ENCODE data around the gene SDK1. TPM values are rescaled to one million over a fixed set of nuclear protein-coding genes. Genes with fewer than 3 reads are reported as not detected.

Gene SDK1
- total RNA-seq, 1 donor from 2014 or later: 37.6 TPM

- no peaks in the 10 kb centered on the region for H3K27me3 Mint-ChIP-seq
- no peak for DNase-seq (ENCODE audit: low spot score, unreplicated experiment)
- no peaks in the 10 kb centered on the region for H3K9me3 Mint-ChIP-seq (ENCODE audit: low read depth)
- H3K36me3 Mint-ChIP-seq (ENCODE audit: insufficient read depth): peaks cover 5% of the 10 kb centered on the region
- no peak overlapping the region for H3K4me3 Mint-ChIP-seq (ENCODE audit: low read depth)
- TF ChIP-seq CTCF (IDR thresholded peaks at IDR 0.05; ENCODE audit: unreplicated experiment): no peak
- no peak overlapping the region for H3K27ac Mint-ChIP-seq
- no peaks in the 10 kb centered on the region for H3K4me1 Mint-ChIP-seq (ENCODE audit: low read depth)
Observed at GRCh38 chr7:4267341-4268039, 966.4 kb downstream of the SDK1 start.

GRCh38 chr7:4268040-4268965 is 967.3 kb downstream of the SDK1 start:
- Mint-ChIP-seq H3K27ac (no peak overlapping the region), H3K9me3 (ENCODE audit: low read depth) (no peaks in the 10 kb centered on the region), H3K27me3 (no peaks in the 10 kb centered on the region), H3K36me3 (ENCODE audit: insufficient read depth) (peaks cover 5% of the 10 kb centered on the region), H3K4me3 (ENCODE audit: low read depth) (no peak overlapping the region), H3K4me1 (ENCODE audit: low read depth) (no peaks in the 10 kb centered on the region)
- DNase-seq (ENCODE audit: low spot score, unreplicated experiment): no peak
- no peak for TF ChIP-seq CTCF (IDR thresholded peaks at IDR 0.05; ENCODE audit: unreplicated experiment)

GRCh38 chr7:4269086-4269485 is 968.0 kb downstream of the SDK1 start:
- Mint-ChIP-seq H3K4me1 (ENCODE audit: low read depth) (no peaks in the 10 kb centered on the region), H3K27me3 (no peaks in the 10 kb centered on the region), H3K9me3 (ENCODE audit: low read depth) (no peaks in the 10 kb centered on the region), H3K36me3 (ENCODE audit: insufficient read depth) (peaks cover 5% of the 10 kb centered on the region), H3K4me3 (ENCODE audit: low read depth) (no peak overlapping the region), H3K27ac (no peak overlapping the region)
- no peak for TF ChIP-seq CTCF (IDR thresholded peaks at IDR 0.05; ENCODE audit: unreplicated experiment)
- DNase-seq (ENCODE audit: low spot score, unreplicated experiment): no peak

GRCh38 chr7:4269746-4270145 is 968.7 kb downstream of the SDK1 start:
- peaks cover 5% of the 10 kb centered on the region for H3K36me3 Mint-ChIP-seq (ENCODE audit: insufficient read depth)

More at GRCh38 chr7:4269746-4270145, 968.7 kb downstream of the SDK1 start:
- DNase-seq (ENCODE audit: low spot score, unreplicated experiment): no peak
- H3K27me3 Mint-ChIP-seq: no peaks in the 10 kb centered on the region
- H3K9me3 Mint-ChIP-seq (ENCODE audit: low read depth): peaks cover 5% of the 10 kb centered on the region
- H3K4me1 Mint-ChIP-seq (ENCODE audit: low read depth): no peaks in the 10 kb centered on the region
- no peak overlapping the region for H3K4me3 Mint-ChIP-seq (ENCODE audit: low read depth)
- no peak for TF ChIP-seq CTCF (IDR thresholded peaks at IDR 0.05; ENCODE audit: unreplicated experiment)
- H3K27ac Mint-ChIP-seq: no peak overlapping the region
